Mammary epithelial cell (primary cell): ENCODE results near the gene APC2.

Experiments
- CTCF ChIP-seq, 2 donors: IDR thresholded peaks in 1 of 2; conservative IDR thresholded peaks in 1 of 2; 2 replicates each; pipeline ENCODE4 v1.5.1; 2011 to 2012; ENCODE audit warnings: inconsistent platforms in 2 of 2, low read length in 2 of 2, mild to moderate bottlenecking in 2 of 2, control low read depth in 1 of 2, low read depth in 1 of 2; ENCODE audit not compliant: insufficient read depth in 1 of 2; ENCODE audit errors: extremely low read depth in 1 of 2
- EZH2 ChIP-seq: IDR thresholded peaks from 2 replicates; pipeline ENCODE4 v1.6.1; 2012; ENCODE audit warnings: low read length, inconsistent platforms, borderline replicate concordance

GRCh38 chr19:1400281-1401137 lies 49.4 kb upstream of the APC2 start:
- no peak for TF ChIP-seq CTCF (conservative IDR thresholded peaks at IDR 0.05 in 1 of 2, IDR thresholded peaks at IDR 0.05 in 1 of 2; ENCODE audit: extremely low read depth in 1 of 2, insufficient read depth in 1 of 2, low read depth in 1 of 2, low read length in 2 of 2)
- no peak for TF ChIP-seq EZH2
